GM11168 (cell line): ENCODE measurements around the gene CIRBP.
"Not testable (repeated sequence)": the region's sequence is repeated elsewhere in the genome, so short reads cannot be mapped to it uniquely, and the experiment has no call there.

ENCODE experiments used
- in situ Hi-C: fragments of 300-500 bp; cut with MboI; formaldehyde crosslinking; loops from one replicate; pipeline ENCODE4 v1.12.0; 2022; ENCODE audit warnings: low sequenced_read_pairs; ENCODE audit not compliant: unreplicated experiment

Gene CIRBP

GRCh38 chr19:1241417-1242095 is 27.6 kb upstream of the CIRBP start, which contains the start of gene ATP5F1D:
Gene ATP5F1D, plus strand, starts transcription at chr19:1241751. Its CDS starts 100 bp downstream, at chr19:1241851.
- in situ Hi-C loops = no loop called here

DNA sequence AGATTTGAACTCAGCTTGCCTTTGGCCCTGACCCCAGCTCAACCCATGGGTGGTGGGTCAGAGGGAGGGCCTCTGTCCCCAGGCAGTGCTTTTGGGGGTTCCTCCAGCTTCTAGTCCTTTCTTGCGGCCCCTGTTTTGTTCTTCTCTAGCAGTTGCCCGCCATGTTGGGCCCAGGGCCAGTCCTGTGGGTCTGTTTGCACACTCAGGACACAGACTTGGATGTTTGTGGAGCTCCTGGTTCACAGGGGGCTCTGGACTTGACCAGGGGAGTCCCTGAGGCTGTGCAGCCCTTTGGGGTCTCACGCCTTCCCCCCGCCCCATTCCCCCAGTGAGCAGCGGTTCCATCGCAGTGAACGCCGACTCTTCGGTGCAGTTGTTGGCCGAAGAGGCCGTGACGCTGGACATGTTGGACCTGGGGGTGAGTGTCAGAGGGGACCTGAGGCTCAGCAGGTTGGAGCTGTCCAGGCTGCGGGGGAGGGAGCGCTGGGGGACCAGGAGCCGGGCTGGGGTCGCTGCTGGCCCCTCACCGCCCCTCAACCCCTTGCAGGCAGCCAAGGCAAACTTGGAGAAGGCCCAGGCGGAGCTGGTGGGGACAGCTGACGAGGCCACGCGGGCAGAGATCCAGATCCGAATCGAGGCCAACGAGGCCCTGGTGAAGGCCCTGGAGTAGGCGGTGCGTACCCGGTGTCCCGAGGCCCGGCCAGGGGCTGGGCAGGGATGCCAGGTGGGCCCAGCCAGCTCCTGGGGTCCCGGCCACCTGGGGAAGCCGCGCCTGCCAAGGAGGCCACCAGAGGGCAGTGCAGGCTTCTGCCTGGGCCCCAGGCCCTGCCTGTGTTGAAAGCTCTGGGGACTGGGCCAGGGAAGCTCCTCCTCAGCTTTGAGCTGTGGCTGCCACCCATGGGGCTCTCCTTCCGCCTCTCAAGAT is 25.1 kb upstream of the CIRBP start:
- in situ Hi-C loops = no loop called here

- in situ Hi-C loops = no loop called here
These were observed 24.3 kb upstream of the CIRBP start for GRCh38 chr19:1244693-1245451.

DNA sequence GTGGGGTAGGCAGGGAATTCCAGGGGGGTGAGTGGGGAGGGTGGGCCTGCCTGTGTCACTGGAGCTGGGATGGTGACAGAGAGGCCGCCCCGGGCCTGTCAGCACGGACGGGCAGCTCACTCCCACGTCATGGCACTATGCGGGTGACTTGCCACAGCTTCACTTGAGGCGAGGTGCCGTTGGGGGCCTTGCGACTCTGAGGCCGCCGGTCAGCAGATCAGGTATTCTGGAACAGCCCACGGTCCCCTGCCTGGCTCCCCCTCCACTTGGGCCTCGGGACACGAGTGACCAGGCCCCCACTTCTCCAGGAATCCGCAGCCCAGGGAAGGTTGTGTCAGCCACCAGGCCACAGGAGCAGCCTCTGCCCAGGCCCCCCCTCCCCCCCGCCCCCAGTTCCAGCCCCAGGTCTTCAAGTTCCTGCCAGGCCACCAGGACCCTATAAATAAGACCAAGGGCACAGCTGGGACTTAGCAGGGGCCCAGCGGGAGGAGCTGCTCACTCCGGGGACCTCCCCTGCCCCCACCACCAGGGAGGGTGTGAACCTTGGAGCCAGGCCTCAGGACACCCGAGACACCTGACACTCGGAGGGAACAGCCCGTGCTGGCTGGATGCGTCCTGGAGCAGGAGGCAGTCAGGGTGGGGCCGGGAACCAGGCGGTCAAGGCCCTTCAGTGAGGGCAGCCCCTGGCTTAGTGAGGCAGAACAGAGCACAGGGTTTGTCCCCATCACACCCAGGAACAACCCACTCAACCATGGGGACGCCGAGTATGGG is 23.5 kb upstream of the CIRBP start:
- in situ Hi-C loops = no loop called here

DNA sequence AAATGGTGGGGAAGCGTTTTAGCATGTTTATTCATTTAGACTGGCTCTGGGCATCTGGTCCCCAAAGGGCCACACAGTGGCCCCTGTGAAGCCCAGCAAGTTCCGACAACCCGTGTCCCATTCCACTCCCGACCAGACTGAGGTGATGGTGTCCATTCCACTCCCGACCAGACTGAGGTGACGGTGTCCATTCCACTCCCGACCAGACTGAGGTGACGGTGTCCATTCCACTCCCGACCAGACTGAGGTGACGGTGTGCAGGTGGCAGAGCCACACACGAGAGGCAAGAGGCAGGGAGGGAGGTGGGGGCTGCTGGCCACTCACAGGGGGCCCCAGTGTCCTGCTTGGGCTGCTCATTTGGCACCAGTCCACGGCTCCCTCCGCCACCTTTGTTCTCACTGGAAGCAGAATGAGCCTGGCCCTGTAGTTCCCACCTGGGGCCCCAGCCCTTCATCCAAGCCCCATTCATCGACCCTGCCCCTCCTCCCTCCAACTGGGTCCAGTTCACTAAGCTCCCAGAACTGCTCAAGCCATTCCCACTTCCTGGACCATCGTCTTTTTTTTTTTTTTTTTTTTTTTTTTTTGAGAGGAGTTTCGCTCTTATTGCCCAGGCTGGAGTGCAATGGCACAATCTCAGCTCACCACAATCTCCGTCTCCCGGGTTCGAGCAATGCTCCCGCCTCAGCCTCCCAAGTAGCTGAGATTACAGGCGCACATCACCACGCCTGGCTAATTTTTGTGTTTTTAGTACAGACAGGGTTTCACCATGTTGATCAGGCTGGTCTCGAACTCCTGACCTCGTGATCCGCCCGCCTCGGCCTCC is 22.7 kb upstream of the CIRBP start:
- in situ Hi-C loops = not testable (repeated sequence)

GRCh38 chr19:1247748-1248138 is 21.4 kb upstream of the CIRBP start:
- in situ Hi-C loops = no loop called here

- in situ Hi-C loops = no loop called here
These were observed 20.9 kb upstream of the CIRBP start, which contains the start of gene MIDN for GRCh38 chr19:1248139-1248785. Gene MIDN, plus strand, starts transcription at chr19:1248583. Its CDS starts 1,714 bp downstream, at chr19:1250297.

DNA sequence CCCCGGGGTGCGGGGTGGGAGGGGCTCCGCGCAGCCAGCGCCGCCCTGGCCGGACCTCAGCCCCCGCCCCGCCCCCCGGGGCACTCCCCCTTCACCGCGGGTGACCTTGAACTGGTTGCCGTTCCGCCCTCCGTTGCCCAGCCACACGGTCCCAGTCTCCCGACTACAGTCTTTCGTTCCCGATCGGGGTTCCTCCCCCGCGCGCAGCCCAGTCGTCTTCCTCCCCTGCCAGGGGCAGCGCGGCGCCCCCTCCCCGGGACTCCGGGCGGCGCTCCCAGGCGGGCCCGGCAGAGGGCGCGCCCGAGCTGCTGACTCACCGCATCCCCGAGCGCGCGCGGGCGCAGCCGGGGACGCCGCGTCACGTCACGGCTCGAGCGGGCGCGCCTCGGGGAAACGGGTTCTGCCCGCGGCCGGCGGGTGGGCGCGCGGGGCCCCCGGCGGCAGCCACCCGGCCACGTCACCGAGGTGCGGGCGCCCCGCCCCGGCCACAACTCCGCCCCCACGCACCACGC is 20.3 kb upstream of the CIRBP start:
- in situ Hi-C loops = no loop called here

DNA sequence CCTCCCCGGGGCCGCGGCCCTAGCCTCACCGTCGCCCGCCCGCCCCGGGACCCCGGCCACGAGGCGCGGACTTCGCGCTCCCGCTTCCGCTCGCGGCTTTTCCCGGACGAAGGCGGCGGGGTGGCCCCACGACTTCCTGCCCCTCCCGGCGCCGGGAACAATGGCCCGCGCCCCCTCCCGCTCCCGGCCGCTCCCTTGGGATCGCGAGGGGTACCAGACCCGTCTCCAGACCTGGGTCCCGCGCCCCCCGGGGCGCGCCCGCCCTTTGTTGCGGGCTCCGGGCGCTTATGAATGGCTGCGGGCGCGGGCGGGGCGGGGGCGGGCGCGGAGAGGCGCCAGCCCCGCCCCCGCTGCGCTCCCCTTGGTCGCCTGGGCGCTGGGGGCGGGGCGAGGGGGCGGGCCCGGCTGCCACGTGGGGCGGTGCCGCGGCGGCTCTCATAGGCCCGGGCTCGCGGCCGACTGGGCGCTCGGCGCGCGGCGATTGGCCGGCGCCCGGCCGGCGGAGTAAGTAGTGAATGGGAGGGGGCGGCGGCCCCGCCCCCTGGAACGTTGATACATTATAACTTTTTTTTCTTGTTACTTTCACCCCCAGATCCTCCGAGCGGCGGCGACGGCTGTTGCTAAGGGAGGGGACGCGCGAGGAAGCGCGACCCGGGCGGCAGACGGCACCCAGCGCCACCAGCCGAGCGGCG is 19.7 kb upstream of the CIRBP start:
- in situ Hi-C loops = no loop called here

DNA sequence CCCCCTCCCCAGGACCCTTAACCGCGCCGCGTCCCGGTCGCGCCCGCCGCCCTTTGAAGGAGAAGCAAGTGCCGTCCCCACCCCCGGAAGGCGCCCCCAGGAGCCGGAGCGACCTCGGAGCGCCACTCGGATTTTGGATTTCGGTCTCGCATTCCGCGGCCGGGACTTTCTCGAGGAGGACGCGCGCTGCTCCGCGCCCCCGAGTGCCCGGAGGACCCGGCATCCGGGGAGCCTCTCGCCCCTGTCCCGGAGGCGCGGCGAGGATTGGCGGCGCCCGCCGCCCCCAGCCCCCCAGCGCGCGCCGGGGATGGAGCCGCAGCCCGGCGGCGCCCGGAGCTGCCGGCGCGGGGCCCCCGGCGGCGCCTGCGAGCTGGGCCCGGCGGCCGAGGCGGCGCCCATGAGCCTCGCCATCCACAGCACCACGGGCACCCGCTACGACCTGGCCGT is 19.1 kb upstream of the CIRBP start:
- in situ Hi-C loops = no loop called here

- in situ Hi-C loops = no loop called here
These were observed 18.5 kb upstream of the CIRBP start for GRCh38 chr19:1250437-1251260.

GRCh38 chr19:1251330-1252220 is 17.6 kb upstream of the CIRBP start:
- in situ Hi-C loops = no loop called here

GRCh38 chr19:1252221-1252820 is 16.8 kb upstream of the CIRBP start:
- in situ Hi-C loops = no loop called here

DNA sequence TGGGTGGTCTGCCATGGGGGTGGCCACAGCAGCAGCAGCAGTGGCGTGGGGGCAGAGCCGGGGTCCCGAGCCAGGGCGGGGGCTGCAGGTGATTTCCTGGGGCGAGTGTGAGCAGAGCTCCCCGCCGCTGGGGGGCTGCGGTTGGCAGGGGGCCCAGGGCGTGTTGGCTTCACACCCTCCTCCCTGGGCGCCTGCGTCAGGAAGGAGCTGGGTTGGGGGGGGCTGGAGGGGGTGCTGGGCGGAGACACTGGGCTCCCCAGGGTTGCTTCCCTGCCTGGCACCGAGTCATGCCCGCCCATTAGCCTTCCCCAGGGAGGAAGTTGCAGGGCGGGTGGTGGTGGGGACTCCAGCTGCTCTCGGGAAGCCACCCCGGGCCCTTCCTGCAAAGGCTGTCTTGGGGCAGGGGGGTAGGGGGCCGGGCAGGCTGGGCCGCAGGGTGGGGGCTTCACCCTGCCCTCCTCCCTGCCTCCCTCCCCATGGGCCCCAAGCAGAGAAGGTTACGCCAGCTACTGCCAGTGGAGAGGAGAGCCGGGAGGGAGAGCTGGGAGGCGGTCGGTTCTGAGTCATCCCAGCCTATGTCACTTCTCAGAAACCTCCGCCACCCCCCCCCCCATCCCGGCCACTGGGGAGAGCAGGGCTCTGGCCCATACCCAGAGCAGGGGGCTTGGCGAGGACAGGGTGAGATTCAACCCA is 16.2 kb upstream of the CIRBP start:
- in situ Hi-C loops = no loop called here

DNA sequence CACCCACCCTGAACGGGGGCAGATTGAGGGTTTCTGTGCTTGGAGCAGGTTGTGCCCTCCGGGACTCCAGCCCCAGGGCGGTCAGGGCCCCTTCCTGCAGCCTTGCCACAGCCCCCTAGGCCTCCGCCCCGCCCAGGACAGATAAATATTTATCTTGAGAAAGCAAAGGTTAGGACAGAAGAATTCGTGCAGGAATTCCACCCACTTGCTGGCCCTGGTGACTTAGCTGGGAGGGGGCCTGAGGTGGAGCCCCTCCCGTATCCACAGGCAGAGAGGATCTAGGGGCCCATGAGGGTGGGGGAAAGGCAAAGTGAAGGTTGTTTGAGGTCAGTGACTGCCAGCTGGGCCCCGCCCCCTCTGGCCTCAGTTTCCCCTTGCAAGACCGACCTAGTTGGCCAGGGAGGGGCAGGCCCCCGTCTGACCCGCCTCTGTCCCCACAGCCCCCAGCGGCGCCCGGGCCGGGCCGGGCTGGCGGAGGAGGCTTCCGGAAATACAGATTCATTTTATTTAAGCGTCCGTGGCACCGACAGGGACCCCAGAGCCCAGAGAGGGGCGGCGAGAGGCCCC is 15.5 kb upstream of the CIRBP start:
- in situ Hi-C loops = no loop called here
